Chondrocyte (in vitro differentiated cells): ENCODE data around the gene SBF2. TPM values are rescaled to one million over a fixed set of nuclear protein-coding genes. Genes with fewer than 3 reads are reported as not detected.

Experiments
- DNase-seq: peaks from one replicate; pipeline ENCODE4 v3.0.0; 2021; ENCODE audit warnings: mixed read lengths, low spot score
- H3K27ac Mint-ChIP-seq: one replicate; pipeline ENCODE4 v1.8.0; 2021; ENCODE audit warnings: mild to moderate bottlenecking, moderate library complexity, mixed read lengths; ENCODE audit not compliant: unreplicated experiment
- H3K27me3 Mint-ChIP-seq: 2 replicates; pipeline ENCODE4 v1.8.0; 2021; ENCODE audit warnings: low read depth, mixed read lengths
- H3K36me3 Mint-ChIP-seq: 2 replicates; pipeline ENCODE4 v1.8.0; 2021; ENCODE audit warnings: low read depth, mixed read lengths
- H3K4me1 Mint-ChIP-seq: 2 replicates; pipeline ENCODE4 v1.8.0; 2021; ENCODE audit warnings: low read depth, mild to moderate bottlenecking, mixed read lengths
- H3K4me3 Mint-ChIP-seq: one replicate; pipeline ENCODE4 v1.8.0; 2021; ENCODE audit warnings: mild to moderate bottlenecking, moderate library complexity, mixed read lengths; ENCODE audit not compliant: unreplicated experiment
- H3K9me3 Mint-ChIP-seq: 2 replicates; pipeline ENCODE4 v1.8.0; 2021; ENCODE audit warnings: low read depth, mixed read lengths
- CTCF ChIP-seq: fragments of 200-600 bp; sonication (generic); IDR thresholded peaks from 2 replicates; pipeline ENCODE4 v1.5.0; 2021; ENCODE audit warnings: antibody characterized with exemption, mild to moderate bottlenecking, moderate library complexity
- total RNA-seq: library from RNA; stranded (reverse); gene quantifications from 3 replicates; pipeline ENCODE4 v1.2.1, GENCODE V29; 2021

SBF2 gene
- total RNA-seq, 1 donor from 2014 or later = 44.5 TPM

GRCh38 chr11:10308201-10308954, 14.4 kb upstream of the SBF2 start:
- Mint-ChIP-seq H3K9me3 (no peaks in the 10 kb centered on the region), H3K4me1 (peaks cover 46% of the 10 kb centered on the region), H3K27ac (peak overlapping the region; percentile 94), H3K4me3 (peak overlapping the region; percentile 99), H3K27me3 (no peaks in the 10 kb centered on the region), H3K36me3 (peaks cover 9% of the 10 kb centered on the region)
- TF ChIP-seq CTCF = no peak
- no peak for DNase-seq

- H3K4me1 Mint-ChIP-seq = peaks cover 54% of the 10 kb centered on the region
- TF ChIP-seq CTCF = peak; percentile 100
- no peaks in the 10 kb centered on the region for H3K9me3 Mint-ChIP-seq
- H3K27me3 Mint-ChIP-seq = no peaks in the 10 kb centered on the region
- peak; percentile 96 for DNase-seq
- H3K4me3 Mint-ChIP-seq = peak overlapping the region; percentile 99
- peaks cover 9% of the 10 kb centered on the region for H3K36me3 Mint-ChIP-seq
- peak overlapping the region; percentile 94 for H3K27ac Mint-ChIP-seq
These were observed 13.6 kb upstream of the SBF2 start for GRCh38 chr11:10307400-10308200.

- no peak for DNase-seq
- Mint-ChIP-seq H3K27ac (peak overlapping the region; percentile 94), H3K4me3 (peak overlapping the region; percentile 99), H3K36me3 (peaks cover 9% of the 10 kb centered on the region), H3K4me1 (peaks cover 60% of the 10 kb centered on the region), H3K9me3 (no peaks in the 10 kb centered on the region), H3K27me3 (no peaks in the 10 kb centered on the region)
- TF ChIP-seq CTCF = no peak
These were observed 13.0 kb upstream of the SBF2 start for GRCh38 chr11:10307022-10307399.

GRCh38 chr11:10305964-10306918, 12.2 kb upstream of the SBF2 start:
- Mint-ChIP-seq H3K9me3 (no peaks in the 10 kb centered on the region), H3K27ac (peak overlapping the region; percentile 94), H3K4me1 (peaks cover 65% of the 10 kb centered on the region), H3K36me3 (peaks cover 9% of the 10 kb centered on the region), H3K4me3 (peak overlapping the region; percentile 99), H3K27me3 (no peaks in the 10 kb centered on the region)
- peak; percentile 19 for TF ChIP-seq CTCF
- no peak for DNase-seq
